SU-DHL-6 (cell line): Measurements from ENCODE around the gene AKR7A3.

ENCODE experiments used
- H2AFZ ChIP-seq: fragments of 200-600 bp; sonication (generic); 2 replicates; pipeline ENCODE4 v1.6.1; 2014; ENCODE audit warnings: low read depth, mild to moderate bottlenecking, moderate library complexity, mixed read lengths, antibody characterized with exemption, low read length; ENCODE audit not compliant: severe bottlenecking
- H3F3A ChIP-seq: fragments of 200-600 bp; shearing (Covaris generic); 2 replicates; pipeline ENCODE4 v1.6.0; 2016; ENCODE audit warnings: antibody characterized with exemption, mild to moderate bottlenecking; ENCODE audit not compliant: insufficient read depth
- H3K27ac ChIP-seq: fragments of 200-600 bp; sonication (generic); 2 replicates; pipeline ENCODE4 v1.5.1; 2016; ENCODE audit warnings: low read depth, mild to moderate bottlenecking, low read length, moderate library complexity, mixed read lengths
- H3K27me3 ChIP-seq: fragments of 200-600 bp; sonication (generic), shearing (Covaris generic); 2 replicates; pipeline ENCODE4 v1.6.0; 2014; ENCODE audit warnings: mild to moderate bottlenecking, low read length
- H3K36me3 ChIP-seq: fragments of 200-600 bp; sonication (generic); 2 replicates; pipeline ENCODE4 v1.6.1; 2014; ENCODE audit warnings: mild to moderate bottlenecking, low read length, mixed read lengths
- H3K4me2 ChIP-seq: fragments of 300-600, 200-600 bp; shearing (Covaris generic), sonication (generic); 2 replicates; pipeline ENCODE4 v1.6.0; 2014; ENCODE audit warnings: low read length, low read depth, mild to moderate bottlenecking; ENCODE audit not compliant: poor library complexity, severe bottlenecking
- H3K4me3 ChIP-seq: fragments of 200-600 bp; sonication (generic); 2 replicates; pipeline ENCODE4 v1.5.1; 2014; ENCODE audit warnings: antibody characterized with exemption, low read length, mild to moderate bottlenecking, mixed read lengths; ENCODE audit not compliant: insufficient read depth, poor library complexity, severe bottlenecking
- H3K79me2 ChIP-seq: fragments of 200-600 bp; sonication (generic); 2 replicates; pipeline ENCODE4 v1.6.1; 2014; ENCODE audit warnings: mild to moderate bottlenecking, low read length, moderate library complexity; ENCODE audit not compliant: insufficient read depth
- H3K9ac ChIP-seq: fragments of 200-600 bp; sonication (generic); 2 replicates; pipeline ENCODE4 v1.7.0; 2014; ENCODE audit warnings: mild to moderate bottlenecking, low read length
- H3K9me2 ChIP-seq: fragments of 200-600 bp; sonication (generic); replicated peaks from 2 replicates; pipeline ENCODE4 v1.6.1; 2014; ENCODE audit warnings: low read length; ENCODE audit not compliant: insufficient read depth
- H3K9me3 ChIP-seq: fragments of 200-600 bp; sonication (generic); 2 replicates; pipeline ENCODE4 v1.6.1; 2014; ENCODE audit warnings: low read length, mixed read lengths; ENCODE audit not compliant: insufficient read depth
- H4K20me1 ChIP-seq: fragments of 200-600 bp; sonication (generic); 2 replicates; pipeline ENCODE4 v1.6.1; 2014; ENCODE audit warnings: low read depth, mild to moderate bottlenecking, antibody characterized with exemption, low read length, moderate library complexity, mixed read lengths
- CTCF ChIP-seq: fragments of 200-600 bp; sonication (generic); IDR thresholded peaks from one replicate; pipeline ENCODE4 v1.5.1; 2017; ENCODE audit warnings: antibody characterized with exemption, mild to moderate bottlenecking, low read length, moderate library complexity; ENCODE audit not compliant: insufficient read depth, poor library complexity, severe bottlenecking
- EZH2phosphoT487 ChIP-seq: fragments of 200-600 bp; sonication (generic), shearing (Covaris generic); conservative IDR thresholded peaks from 2 replicates; pipeline ENCODE4 v1.6.1; 2018; ENCODE audit warnings: mild to moderate bottlenecking, antibody characterized with exemption, low read length, moderate library complexity, mixed read lengths

AKR7A3 gene

GRCh38 chr1:19326748-19327065 lies 38.1 kb upstream of the AKR7A3 start:
- H3F3A ChIP-seq: no peaks in the 10 kb centered on the region
- no peak overlapping the region for H3K4me3 ChIP-seq
- H3K27ac ChIP-seq: no peak overlapping the region
- H3K36me3 ChIP-seq: no peaks in the 10 kb centered on the region
- no peaks in the 10 kb centered on the region for H3K9me2 ChIP-seq
- no peaks in the 10 kb centered on the region for H3K9me3 ChIP-seq
- no peaks in the 10 kb centered on the region for H4K20me1 ChIP-seq
- no peak overlapping the region for H3K4me2 ChIP-seq
- no peak overlapping the region for H3K9ac ChIP-seq
- TF ChIP-seq CTCF (no peak), EZH2phosphoT487 (no peak)
- H3K79me2 ChIP-seq: no peaks in the 10 kb centered on the region
- H3K27me3 ChIP-seq: no peaks in the 10 kb centered on the region
- no peak overlapping the region for H2AFZ ChIP-seq

GRCh38 chr1:19325958-19326747 lies 37.6 kb upstream of the AKR7A3 start:
- no peaks in the 10 kb centered on the region for H3K36me3 ChIP-seq

GRCh38 chr1:19325368-19325957 lies 36.9 kb upstream of the AKR7A3 start:
- Histone ChIP-seq H3K4me3 (no peak overlapping the region), H3K4me2 (no peak overlapping the region), H3K79me2 (no peaks in the 10 kb centered on the region), H3K27ac (no peak overlapping the region), H3K9me3 (no peaks in the 10 kb centered on the region), H3K9me2 (no peaks in the 10 kb centered on the region), H2AFZ (no peak overlapping the region), H3F3A (no peaks in the 10 kb centered on the region), H3K36me3 (no peaks in the 10 kb centered on the region), H3K27me3 (no peaks in the 10 kb centered on the region), H3K9ac (no peak overlapping the region), H4K20me1 (no peaks in the 10 kb centered on the region)
- TF ChIP-seq EZH2phosphoT487: no peak
- TF ChIP-seq CTCF: no peak

More at GRCh38 chr1:19325958-19326747, 37.6 kb upstream of the AKR7A3 start:
- Histone ChIP-seq H3K79me2 (no peaks in the 10 kb centered on the region), H3K27ac (no peak overlapping the region), H3K27me3 (no peaks in the 10 kb centered on the region), H3K9me3 (no peaks in the 10 kb centered on the region), H3K4me2 (no peak overlapping the region), H3K9me2 (no peaks in the 10 kb centered on the region), H3K9ac (no peak overlapping the region), H3F3A (no peaks in the 10 kb centered on the region), H3K4me3 (no peak overlapping the region), H2AFZ (no peak overlapping the region), H4K20me1 (no peaks in the 10 kb centered on the region)
- TF ChIP-seq CTCF: no peak
- TF ChIP-seq EZH2phosphoT487: no peak
